CD4-positive, alpha-beta T cell treated with Interleukin-15 for 1 hour (primary cell): ENCODE data around the gene ESYT3.

ENCODE experiments used
- DNase-seq: peaks from one replicate; pipeline ENCODE4 v3.0.0-alpha.2; 2020

ESYT3 gene, protein sequence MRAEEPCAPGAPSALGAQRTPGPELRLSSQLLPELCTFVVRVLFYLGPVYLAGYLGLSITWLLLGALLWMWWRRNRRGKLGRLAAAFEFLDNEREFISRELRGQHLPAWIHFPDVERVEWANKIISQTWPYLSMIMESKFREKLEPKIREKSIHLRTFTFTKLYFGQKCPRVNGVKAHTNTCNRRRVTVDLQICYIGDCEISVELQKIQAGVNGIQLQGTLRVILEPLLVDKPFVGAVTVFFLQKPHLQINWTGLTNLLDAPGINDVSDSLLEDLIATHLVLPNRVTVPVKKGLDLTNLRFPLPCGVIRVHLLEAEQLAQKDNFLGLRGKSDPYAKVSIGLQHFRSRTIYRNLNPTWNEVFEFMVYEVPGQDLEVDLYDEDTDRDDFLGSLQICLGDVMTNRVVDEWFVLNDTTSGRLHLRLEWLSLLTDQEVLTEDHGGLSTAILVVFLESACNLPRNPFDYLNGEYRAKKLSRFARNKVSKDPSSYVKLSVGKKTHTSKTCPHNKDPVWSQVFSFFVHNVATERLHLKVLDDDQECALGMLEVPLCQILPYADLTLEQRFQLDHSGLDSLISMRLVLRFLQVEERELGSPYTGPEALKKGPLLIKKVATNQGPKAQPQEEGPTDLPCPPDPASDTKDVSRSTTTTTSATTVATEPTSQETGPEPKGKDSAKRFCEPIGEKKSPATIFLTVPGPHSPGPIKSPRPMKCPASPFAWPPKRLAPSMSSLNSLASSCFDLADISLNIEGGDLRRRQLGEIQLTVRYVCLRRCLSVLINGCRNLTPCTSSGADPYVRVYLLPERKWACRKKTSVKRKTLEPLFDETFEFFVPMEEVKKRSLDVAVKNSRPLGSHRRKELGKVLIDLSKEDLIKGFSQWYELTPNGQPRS

DNA sequence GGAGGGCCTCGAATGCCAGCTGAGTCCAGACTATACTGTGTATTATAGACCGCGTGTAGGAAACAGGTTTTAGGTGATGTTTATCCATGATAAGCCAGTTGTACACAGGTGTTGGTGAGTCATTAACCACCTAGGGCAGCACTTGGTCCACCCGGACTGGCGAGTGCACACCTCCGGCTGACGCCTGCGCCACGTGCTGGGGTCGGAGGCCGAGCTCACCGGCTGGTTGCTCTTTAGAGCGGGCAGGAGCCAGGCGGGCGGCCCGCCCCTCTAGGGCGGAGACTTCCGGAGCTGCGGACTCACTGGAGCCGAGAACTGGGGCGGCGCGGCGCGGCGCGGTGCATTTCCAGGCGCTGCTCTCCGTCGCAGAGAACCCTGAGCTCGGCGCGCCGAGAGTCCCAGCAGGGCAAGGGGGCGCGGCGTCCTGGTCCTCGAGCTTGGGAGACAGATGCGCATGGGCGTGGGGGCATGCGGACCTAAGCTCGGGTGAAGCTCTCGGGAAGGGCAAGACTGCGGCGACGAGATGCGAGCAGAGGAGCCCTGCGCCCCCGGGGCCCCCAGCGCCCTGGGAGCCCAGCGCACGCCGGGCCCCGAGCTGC, at the start of gene ESYT3:
Gene ESYT3, plus strand, starts transcription at position 341 of the 599 bp plus-strand sequence. Its CDS starts 183 bp downstream, at position 524.
- no peak for DNase-seq

DNA sequence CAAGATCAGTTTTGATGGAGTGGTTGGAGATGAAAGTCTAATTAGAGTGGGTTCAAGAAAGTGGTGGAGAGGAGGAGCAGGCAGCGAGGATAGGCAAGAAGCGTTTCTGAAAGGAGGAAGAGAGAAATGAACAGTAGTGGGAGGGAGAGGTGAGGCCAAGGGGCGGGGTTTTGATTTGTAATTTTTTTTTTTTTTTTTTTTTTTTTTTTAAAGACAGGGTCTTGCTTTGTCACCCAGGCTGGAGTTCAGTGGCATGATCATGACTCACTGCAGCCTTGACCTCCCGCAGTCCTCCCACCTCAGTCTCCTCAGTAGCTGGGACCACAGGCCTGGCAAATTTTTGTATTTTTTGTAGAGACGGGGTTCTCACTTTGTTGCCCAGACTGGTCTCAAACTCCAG, 49.4 kb upstream of the ESYT3 start:
- DNase-seq = no peak

DNA sequence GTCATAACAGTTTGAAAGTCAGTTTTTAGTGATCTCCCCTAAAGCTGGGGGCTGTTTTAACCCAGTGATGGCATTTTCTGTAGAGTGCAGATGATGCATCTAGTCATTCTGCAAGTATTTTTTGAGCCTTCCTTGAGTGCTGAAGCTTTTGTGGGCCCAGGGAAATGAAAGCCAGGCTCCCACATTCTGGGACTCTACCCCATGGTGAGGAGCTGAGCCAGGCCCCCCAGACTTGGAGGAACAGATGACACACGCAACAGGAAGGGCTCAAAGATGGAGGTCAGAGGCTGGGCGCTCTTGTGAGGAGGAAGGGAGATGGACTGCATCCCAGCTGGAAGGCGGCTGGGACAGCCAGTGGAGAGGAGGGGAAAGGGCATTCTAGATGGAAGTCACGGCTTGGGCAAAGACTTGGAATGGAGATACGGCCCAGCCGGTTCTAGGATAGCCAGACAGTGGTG, 45.2 kb upstream of the ESYT3 start:
- no peak for DNase-seq

DNA sequence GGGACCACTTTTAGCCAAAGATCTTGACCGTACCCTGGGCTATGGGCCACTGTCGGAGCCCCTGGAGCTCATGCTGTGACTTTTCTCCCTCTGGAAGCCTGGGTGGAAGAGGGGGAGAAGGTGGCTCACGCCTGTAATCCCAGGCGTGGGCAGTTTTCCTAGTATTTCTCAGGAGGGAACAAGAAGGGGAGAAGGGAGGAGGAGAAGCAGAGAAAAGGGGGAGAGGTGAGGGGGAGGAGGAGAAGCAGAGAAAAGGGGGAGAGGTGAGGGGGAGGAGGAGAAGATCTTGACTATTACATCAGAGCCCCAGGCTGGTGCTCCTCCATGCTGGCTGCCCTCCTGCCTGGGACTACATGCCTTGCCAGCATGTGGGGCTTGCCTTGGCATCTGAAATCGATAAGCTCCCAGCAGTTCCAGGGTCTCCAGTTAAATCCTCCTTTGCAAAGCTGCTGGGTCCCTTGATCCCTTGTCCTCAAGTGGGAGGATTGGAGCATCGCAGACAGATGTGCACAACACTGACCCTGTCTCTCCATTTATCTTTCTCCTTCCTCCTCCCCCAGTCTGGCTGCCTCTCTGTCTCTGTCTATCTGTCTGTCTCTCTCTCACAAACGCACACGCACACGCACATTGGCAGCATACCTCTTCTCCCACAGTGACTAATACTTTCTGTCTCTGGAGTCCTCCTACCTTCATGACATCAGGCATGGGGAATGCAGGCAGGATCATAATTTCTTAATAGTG, 44.4 kb upstream of the ESYT3 start:
- DNase-seq = no peak

DNA sequence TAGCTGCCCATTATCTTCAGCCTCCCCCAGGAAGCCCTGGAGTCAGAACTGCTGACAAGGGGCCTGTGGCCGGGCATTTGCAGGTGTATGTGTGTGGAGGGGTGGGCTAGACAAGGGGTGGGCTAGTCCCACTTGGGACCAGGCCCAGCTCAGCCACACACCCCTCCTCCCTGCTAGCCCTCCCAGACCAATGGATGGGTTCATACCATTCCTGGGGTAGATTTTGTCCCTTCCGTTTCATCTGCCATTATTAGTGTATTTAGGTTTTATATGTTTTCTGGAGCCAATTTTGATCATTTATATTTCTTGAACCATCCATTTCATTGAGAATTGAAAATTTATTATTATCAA, 43.9 kb upstream of the ESYT3 start:
- DNase-seq = no peak

DNA sequence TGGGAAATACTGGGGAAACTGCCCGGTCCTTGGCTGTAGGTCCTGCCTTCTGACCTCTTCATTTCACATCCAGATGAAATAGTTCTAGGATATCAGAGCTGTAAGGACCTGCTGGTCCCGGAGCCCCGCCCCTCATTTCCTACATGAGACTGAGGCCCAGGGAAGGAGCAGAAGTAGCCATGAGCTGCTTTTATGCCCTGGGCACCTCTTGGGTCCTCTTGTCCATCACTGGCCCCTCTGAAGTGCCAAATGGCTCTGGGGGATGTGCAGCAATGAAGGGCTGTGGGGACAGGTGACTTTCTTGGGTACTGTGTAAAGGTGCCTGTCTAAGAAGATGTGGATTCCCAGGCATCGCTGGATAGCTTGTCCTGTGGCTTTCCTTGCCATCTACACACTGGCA, 40.3 kb upstream of the ESYT3 start:
- DNase-seq = no peak

DNA sequence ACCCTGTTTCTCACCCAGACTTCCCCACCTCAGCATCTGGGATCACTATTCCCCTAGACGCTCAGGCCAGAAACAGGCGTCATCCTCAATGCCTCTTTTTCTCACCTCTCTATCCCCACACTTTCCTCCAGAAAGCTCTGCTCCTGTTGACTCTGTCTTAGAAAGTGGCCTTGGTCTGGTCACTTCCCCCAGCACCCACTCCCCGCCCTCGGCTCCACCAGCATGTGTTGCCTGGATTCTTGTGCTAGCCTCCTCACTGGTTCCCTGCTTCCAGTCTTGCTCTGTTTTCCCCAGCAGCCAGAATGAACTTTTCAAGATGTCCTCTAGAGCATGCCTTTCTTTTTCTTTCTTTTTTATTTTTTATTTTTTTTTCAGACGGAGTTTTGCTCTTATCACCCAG, 39.7 kb upstream of the ESYT3 start:
- DNase-seq = no peak

DNA sequence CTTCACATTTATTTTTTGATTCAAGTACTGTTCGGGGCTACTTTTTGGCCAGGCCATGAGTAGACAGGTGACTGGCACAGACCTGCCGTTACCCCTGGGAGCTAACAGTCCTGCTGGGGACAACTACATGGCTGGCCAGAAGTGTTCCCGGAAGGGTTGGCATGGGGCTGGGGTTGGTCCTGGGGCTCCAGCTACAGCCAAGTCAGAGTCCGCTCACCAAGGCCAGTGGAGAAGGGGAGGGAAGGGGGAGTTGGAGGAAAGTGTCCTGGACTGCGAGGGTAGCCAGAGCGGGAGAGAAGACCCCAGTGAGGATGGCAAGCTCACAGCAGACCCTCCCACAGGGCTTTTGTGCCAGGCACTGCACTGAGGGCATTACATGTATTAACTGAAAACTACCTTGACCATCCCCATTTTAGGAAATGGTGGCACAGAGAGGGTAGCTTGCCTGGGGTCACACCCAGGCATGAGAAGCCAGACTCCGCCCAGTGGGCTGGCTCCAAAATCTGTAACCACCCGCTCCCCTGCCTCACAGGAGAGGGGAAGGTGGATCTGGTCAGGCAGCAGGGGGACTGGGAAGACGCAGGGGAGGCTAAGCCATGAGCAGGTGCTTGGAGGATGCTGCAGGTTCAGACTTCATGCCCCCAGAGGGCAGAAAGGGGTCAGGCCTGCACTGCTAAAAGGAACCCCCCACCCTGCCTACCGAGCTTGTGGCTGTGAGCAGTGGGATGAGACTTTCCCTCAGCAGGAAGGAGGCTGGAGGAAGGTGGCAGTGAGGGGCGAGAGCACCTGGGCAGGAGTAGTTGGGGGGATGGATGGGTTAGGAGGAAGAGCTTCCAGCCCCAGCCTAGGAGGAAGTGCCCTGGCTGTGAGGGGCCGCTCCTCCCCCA, 38.3 kb upstream of the ESYT3 start:
- no peak for DNase-seq

DNA sequence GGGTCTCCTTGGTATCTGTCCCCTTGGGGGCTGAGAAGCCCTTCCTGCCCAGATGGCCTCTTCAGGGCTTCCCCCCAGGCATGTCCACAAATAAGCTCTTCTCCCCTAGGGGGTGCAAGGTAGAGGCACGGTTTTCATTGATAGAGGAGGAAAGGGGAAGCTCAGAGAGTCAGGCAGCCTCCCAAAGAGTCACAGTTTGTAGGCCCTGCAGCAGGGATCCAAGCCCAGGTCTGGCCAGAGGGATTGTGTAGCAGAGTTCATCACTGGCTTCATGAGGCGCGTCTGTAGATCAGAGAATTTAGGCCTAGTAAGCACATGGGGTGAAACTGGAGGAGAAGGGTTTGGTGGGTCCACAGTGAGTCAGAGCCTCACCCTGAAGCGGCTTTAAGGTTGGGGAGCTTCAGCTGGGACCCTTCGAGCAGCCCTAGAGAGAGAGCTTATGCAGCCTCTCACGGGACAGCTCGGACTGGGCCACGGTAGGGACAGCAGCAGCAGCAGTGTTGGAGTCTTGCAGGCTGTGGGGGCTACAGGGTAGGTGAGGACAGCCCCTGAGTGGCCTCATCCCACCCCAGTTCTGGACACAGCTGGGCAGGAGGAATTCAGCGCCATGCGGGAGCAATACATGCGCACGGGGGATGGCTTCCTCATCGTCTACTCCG, 37.5 kb upstream of the ESYT3 start:
- DNase-seq = no peak

DNA sequence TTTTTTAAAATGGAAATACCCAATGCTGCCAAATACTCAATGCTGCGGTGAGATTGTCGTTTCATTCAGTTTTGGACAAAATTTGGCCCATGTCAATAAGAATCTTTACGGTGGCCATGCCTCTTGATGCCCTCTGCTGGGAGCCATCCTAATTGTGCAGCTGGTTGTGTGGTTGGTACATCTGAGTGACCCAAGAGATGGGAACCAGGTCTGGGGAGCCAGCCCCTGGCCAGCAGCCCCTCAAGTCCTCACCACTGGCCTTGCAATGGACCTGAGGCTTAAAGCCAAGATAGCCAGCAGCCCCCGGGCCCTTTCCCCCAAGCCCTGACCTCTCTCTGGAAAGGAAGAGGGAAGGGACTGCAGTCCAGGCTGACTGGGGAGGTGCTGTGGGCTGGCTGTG, 36.4 kb upstream of the ESYT3 start:
- DNase-seq = no peak

DNA sequence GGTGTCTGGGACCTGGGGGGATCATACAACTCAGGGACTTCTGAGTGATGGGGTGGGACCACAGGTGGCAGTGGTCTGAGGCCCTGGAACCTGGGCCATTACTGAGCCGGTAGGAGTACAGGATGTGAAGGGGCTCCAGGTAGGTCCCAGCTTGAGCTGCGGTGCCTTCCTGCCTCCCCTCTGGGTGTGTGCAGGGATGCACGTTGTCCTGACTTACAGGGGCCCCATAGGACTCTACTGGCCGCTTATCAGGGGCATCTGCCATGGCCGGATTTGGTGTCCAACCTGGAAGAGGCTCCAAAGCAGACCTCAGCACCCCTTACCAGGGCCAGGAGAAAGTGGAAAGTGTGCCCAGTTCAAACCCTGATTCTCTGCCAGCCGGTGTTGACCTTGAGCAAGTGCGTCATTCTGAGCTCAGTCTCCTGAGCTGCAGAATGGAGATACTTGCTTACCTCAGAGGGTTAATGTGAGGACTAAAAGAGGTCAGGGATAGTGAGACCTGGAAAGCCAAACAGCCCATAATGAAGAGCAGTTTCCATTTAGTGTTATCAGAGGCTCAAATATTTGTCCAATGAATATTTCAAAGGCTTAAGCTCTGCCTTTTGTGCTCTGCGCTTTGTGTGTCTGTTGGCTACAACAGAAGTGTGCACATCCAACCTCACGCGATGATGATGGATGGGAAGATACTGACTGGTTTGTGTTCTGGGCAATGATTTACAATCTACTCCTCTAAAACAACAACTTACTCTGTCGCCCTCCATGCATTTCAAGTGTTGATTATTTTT, 35.4 kb upstream of the ESYT3 start:
- no peak for DNase-seq

DNA sequence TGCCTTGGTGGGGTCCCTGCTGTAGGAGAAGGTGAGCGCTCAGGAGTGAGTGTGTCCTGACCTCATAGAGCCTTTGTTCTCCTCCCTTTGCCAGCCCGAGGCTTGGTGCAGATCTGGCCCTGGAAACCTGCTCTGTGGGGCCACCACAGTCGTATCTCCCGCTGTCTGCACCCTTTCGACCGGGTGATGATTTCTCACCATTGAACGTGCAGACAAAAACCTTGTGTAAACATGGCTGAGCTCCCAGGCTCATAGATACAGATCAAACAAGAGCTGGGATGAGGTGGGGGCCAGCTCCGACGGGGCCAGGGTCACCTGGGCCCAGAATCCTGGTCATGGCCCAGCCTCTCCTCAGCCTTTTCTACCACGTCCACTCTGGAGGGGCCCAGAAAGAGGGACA, 34.6 kb upstream of the ESYT3 start:
- DNase-seq = no peak

DNA sequence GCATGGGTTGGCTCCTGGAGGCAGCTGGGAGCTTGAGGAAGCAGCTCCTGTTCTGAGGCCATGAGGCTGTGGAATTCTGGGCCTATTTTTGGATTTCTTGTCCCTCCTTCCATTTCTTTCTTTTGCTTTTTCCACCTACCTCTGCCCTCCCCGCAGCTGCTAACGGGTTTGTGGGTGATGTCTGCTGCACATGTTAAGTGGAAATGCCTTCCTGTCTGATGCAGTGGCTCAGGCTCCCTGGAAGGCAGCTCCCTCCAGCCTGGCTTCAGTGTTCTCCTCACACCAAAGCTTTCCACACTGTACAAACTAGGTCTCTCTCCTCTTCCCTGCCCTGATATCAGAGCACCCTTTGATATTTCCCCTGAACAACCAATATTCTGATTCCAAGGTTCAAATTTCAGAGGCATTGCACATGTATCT, 33.8 kb upstream of the ESYT3 start:
- DNase-seq = no peak

DNA sequence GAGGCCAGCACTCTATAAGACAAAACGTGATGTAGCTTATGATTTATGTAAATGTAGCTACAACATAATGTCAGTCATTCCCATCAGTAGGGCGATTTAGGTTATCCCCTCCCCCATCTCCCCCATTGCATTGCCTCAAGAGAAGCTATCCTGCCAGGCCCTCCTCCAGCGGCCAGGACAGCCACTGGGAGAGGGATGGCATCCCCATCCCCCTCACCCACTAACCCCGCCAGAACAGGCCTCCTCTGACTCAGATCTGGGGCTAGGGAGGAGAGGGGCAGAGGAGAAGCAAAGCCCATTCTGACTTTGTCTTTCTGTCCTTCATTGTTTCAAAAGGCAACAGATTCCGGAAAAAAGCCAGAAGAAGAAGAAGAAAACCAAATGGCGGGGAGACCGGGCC, 32.6 kb upstream of the ESYT3 start:
- no peak for DNase-seq

DNA sequence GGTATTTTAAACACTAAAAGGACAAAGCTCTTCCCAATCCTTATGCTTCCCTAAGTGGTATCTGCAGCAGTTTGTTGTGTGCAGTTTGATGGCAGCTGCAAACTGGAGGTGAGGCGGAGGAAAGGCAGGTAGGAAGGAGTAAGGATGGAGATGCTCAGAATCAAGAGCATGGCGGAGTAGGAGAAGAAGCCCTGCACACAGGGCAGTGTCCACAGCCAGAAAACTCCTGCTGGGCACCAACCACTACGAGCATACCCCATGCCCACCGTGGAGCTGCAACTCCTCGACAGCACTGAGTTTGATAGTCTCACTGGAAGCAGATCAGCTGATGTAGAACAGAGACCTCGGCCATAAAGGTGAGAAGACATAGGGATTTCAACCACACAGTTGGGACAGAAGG, 30.3 kb upstream of the ESYT3 start:
- DNase-seq = no peak

DNA sequence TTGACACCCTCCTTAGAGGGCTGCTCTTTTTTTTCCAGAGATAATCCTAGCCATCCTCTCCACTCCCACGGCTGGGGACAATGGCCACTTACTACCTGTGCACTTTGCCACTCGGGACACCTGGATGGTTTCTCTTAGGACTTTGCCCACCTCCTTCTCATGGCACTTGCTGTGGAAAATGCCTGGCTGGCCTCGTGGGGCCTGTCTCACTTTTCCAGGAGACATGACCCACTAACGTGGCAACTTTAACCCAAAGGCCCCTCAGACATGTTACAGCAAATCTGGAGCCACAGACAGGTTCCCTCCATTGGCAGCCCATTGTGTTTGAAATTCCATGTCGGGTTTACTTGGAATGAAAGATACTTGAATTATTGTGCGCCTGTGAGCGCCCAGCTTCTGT, 29.4 kb upstream of the ESYT3 start:
- no peak for DNase-seq

DNA sequence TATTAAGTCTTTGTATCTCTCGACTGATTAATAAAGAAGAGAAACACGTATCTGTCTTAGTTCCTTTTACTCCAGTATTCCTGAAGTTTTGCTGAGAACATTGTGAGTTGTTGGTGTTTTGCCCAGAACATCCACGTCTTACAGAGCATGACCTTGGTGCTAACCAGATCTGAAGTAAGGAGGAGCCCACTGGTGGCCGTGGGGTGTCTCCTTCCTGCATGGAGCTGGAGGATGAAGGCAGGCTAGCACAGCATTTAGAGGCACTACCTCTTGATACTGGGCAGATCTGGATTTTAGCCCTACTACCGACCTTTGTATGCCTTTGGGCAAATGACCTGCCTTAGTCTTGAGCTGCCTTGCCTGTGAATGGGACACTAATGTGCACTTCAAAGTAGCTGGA, 28.9 kb upstream of the ESYT3 start:
- DNase-seq = no peak

DNA sequence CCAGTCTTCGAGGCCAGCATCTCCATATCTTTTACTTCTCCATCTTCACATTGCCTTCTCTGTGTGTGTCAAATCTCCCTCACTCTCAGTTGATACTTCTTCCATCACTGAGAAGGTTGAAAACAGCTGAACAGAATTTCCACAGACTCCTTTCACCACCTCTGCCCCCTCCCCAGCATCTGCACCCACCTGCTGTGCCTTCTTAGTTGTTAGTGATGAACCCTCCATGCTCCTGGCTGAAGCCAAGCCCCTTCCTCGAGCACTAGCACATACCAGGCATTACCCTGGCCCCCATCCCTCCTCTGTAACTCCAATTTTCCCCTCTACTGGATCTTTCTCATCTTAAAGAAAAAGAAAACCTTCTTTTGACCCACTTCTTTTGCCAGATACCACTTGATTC, 27.8 kb upstream of the ESYT3 start:
- DNase-seq = no peak

DNA sequence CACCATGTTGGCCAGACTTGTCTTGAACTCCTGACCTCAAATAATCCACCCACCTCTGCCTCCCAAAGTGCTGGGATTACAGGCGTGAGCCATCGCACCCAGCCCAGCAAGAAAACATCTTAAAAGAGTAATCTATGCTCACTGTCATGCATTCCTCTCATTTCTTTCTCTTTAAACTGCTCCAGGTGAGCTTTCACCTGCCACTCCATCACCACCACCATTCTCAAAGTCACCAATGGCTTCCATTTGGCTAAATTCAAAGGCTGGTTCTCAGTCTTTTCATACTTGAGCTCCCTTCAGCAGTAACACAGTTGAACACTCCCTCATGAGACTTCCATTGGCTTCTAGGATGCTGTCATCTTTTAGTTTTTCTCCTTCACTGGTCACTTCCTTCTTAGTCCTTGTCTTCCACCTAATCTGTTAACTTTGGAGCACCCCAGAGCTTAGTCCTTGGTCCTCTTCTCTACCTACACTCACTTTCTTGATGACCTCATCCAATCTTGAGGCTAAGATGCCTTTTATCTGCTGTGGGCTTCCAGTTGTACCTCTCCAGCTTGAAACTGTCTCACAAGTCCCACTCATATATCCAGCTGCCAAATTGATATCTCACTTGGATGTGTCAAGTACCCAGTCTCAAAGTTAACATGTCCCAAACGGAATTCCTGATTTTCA, 27.0 kb upstream of the ESYT3 start:
- no peak for DNase-seq
